ENCODE data around the gene POLR2J3. TPM values are rescaled to one million over a fixed set of nuclear protein-coding genes. Genes with fewer than 3 reads are reported as not detected.
"Not testable (repeated sequence)": the region's sequence is repeated elsewhere in the genome, so short reads cannot be mapped to it uniquely, and the experiment has no call there.

Gene POLR2J3
- total RNA-seq, 4 donors from 2014 or later = 9.6 to 27.8 (median 15.4) TPM

DNA sequence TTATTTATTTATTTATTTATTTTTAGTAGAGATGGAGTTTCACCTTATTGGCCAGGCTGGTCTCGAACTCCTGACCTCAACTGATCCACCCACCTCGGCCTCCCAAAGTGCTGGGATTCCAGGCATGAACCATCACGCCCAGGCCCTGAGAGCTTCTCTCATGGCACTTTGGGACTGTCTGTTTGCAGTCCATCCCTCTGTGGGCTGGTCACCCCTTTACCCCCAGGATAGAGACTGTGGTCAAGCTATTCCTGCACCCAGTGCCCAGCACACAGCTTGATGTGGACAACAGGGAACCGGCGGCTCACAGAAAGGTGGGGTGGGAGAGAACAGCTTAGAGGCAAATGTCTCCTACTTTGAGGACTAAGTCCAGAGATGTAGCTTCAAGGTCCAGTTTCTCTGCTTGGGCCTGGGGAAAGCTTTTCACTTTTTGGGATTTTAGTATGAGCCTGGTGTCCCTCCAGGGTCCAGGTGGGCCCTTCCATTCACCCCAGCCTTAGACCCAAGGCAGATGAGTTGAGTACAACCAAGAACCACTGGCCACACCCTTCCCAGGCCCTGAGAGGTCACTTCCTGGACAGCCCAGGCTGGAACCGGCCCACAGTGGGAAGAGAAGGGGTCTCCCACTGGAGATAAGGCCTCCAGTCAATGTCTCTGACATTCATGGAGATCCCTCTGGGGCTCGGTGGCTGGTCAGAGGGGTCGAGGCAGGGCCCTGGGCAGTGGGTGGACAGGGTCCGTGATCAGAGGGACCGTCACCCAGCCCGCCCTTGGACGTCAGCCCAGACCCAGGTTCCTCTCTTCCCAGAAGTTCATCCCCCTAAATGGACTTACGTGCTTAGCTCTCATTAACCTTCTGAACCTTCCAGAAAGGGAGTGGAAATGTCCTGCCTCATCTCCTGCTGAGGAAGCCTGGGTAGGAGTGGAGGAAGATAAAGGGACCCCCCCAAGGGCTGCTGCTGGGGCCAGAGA lies 44.3 kb downstream of the POLR2J3 start:
- not testable (repeated sequence) for H3K36me3 ChIP-seq; H3K27me3 ChIP-seq; H3K4me1 ChIP-seq; H3K9me3 ChIP-seq; H3K27ac ChIP-seq; DNase-seq (ENCODE audit: low spot score in 2 of 2); H3K4me3 ChIP-seq
- 86% methylated on average over 4 of the region's 13 CpGs; no CpG with 5 or more reads in 1 of the 2 donors for whole genome bisulfite sequencing, 2 donors

GRCh38 chr7:102527182-102527581 lies 45.2 kb downstream of the POLR2J3 start:
- not testable (repeated sequence) for H3K4me1 ChIP-seq; H3K27ac ChIP-seq; H3K36me3 ChIP-seq; DNase-seq (ENCODE audit: low spot score in 2 of 2); H3K27me3 ChIP-seq; H3K4me3 ChIP-seq; H3K9me3 ChIP-seq
- 67 to 69% methylated on average over 1 of the region's 8 CpGs for WGBS, 2 donors

DNA sequence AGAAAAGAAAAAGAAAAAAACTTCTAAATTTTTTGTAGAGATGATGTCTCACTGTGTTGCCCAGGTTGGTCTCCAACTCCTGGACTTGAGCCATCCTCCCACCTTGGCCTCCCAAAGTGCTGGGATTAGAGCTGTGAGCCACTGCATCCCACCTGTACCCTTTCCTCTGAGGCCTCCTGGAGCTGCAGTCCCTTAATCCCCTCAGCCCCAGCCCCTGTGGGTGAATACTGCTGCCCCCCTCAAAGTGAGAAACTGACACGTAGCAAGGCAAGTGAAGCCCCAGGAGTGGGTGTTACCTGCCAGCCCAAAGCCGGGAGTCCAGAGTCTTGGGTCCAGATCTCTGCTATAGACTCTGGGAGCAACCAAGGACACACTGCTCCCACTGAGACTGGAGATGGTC lies 47.6 kb downstream of the POLR2J3 start:
- H3K27ac ChIP-seq; H3K9me3 ChIP-seq; H3K27me3 ChIP-seq; H3K4me1 ChIP-seq; H3K4me3 ChIP-seq; DNase-seq (ENCODE audit: low spot score in 2 of 2); H3K36me3 ChIP-seq: not testable (repeated sequence)
- WGBS, 2 donors = 40% methylated on average over 1 of the region's 2 CpGs; no CpG with 5 or more reads in 1 of the 2 donors

DNA sequence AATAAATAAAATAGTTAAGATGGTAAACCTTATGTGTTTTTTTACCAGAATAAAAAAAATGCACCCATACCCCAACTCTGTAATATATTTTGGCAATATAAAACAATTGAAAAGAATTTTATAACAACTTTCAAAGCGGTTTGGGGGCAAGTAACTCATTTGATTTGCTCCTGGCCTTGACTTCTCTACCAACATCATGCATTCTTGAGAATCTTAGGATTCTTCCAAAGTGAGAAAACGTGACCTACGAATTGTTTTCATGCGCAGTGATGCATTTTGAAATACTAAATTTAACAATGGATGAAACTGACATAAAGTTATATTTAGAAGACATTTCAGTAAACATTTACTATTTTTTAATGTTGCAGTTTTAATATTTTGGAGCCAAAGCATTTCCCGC lies 51.6 kb downstream of the POLR2J3 start:
- not testable (repeated sequence) for H3K4me3 ChIP-seq; DNase-seq (ENCODE audit: low spot score in 2 of 2); H3K36me3 ChIP-seq; H3K9me3 ChIP-seq; H3K27ac ChIP-seq; H3K27me3 ChIP-seq; H3K4me1 ChIP-seq
- WGBS, 2 donors = 49 to 63% methylated on average over 4 of the region's 5 CpGs

GRCh38 chr7:102517550-102518147 lies 54.7 kb downstream of the POLR2J3 start, which contains the start of gene RASA4B:
Gene RASA4B (minus strand): TSS chr7:102517777. CDS start chr7:102517710, 67 bp downstream.
- peak within 1 kb of the TSS in 1 of 4 donors; percentile 41 for H3K4me3 ChIP-seq
- not testable (repeated sequence) for H3K27ac ChIP-seq; H3K4me1 ChIP-seq; DNase-seq (ENCODE audit: low spot score in 2 of 2); H3K9me3 ChIP-seq; H3K36me3 ChIP-seq; H3K27me3 ChIP-seq
- WGBS, 2 donors = no CpG with 5 or more reads among the region's 61 CpGs

Other genes with a start within 250 kb of the POLR2J3 start
- gene SPDYE6, start 216.1 kb downstream of the POLR2J3 start, total RNA-seq = not detected
- 10 to 100 TPM; 34.7 to 62.1 (median 48.5) TPM for gene PRKRIP1, start 176.2 kb downstream of the POLR2J3 start, total RNA-seq
- 10 to 100 TPM in 1 of 4 donors, 1 to 10 TPM in 3; 4.4 to 18.6 (median 7.7) TPM for gene ORAI2, start 139.0 kb downstream of the POLR2J3 start, total RNA-seq
- 10 to 100 TPM; 17.4 to 21.0 (median 19.1) TPM for gene ALKBH4, start 107.7 kb downstream of the POLR2J3 start, total RNA-seq
- 10 to 100 TPM; 14.6 to 41.4 (median 28.2) TPM for gene LRWD1, start 107.6 kb downstream of the POLR2J3 start, total RNA-seq
- gene POLR2J, start 93.7 kb downstream of the POLR2J3 start, total RNA-seq = 10 to 100 TPM in 3 of 4 donors, 1 to 10 TPM in 1; 9.6 to 24.0 (median 18.9) TPM
- gene RASA4B, start 54.8 kb downstream of the POLR2J3 start, total RNA-seq = 10 to 100 TPM; 10.5 to 56.1 (median 32.3) TPM
- gene UPK3BL2, start 28.9 kb downstream of the POLR2J3 start, total RNA-seq = 10 to 100 TPM in 1 of 4 donors, 1 to 10 TPM in 3; 1.5 to 10.0 (median 6.7) TPM
- gene SPDYE2, start 21.4 kb downstream of the POLR2J3 start, total RNA-seq = under 1 TPM in 1 of 4 donors, not detected in 3; 0.42 TPM
- 10 to 100 TPM; 45.9 to 78.6 (median 56.7) TPM for gene RASA4, start 44.2 kb upstream of the POLR2J3 start, total RNA-seq
- 10 to 100 TPM; 30.6 to 56.1 (median 40.6) TPM for gene UPK3BL1, start 70.2 kb upstream of the POLR2J3 start, total RNA-seq
- not detected for gene SPDYE2B, start 77.7 kb upstream of the POLR2J3 start, total RNA-seq
- 1 to 10 TPM in 3 of 4 donors, under 1 TPM in 1; 0.22 to 7.3 (median 2.8) TPM for gene POLR2J2, start 99.1 kb upstream of the POLR2J3 start, total RNA-seq
- gene FAM185A, start 176.4 kb upstream of the POLR2J3 start, total RNA-seq = 10 to 100 TPM; 18.0 to 39.3 (median 36.4) TPM

All from tibial nerve (tissue), 4 donors.